ENCODE data around the gene LRRIQ3. TPM values are rescaled to one million over a fixed set of nuclear protein-coding genes. Genes with fewer than 3 reads are reported as not detected.

The LRRIQ3 gene
- total RNA-seq, 1 experiment from 2014 or later, result 0.26 TPM

- Histone ChIP-seq H3T11ph (ENCODE audit: low read length) (no peak overlapping the region), H2BK12ac (ENCODE audit: insufficient read length, low read depth, low read length) (no peak overlapping the region), H2BK20ac (ENCODE audit: low read depth, low read length, poor library complexity, severe bottlenecking) (no peak overlapping the region), H3K4me1 (ENCODE audit: insufficient read depth, low read length) (no peaks in the 10 kb centered on the region), H3K4ac (ENCODE audit: low read depth, low read length) (no peak overlapping the region), H3K9ac (ENCODE audit: extremely low read depth, insufficient read length, low read length) (no peak overlapping the region), H4K91ac (ENCODE audit: insufficient read length, low read depth, low read length) (no peak overlapping the region), H3K18ac (ENCODE audit: insufficient read length, low read depth, low read length) (no peak overlapping the region), H2BK5ac (ENCODE audit: insufficient read length, low read length) (no peak overlapping the region), H2BK15ac (ENCODE audit: low read depth, low read length) (no peak overlapping the region), H2BK120ac (ENCODE audit: low read depth, low read length, poor library complexity, severe bottlenecking) (no peak overlapping the region), H3K56ac (ENCODE audit: insufficient read length, low read depth, low read length) (no peak overlapping the region), H3K23ac (ENCODE audit: insufficient read length, low read depth, low read length) (no peak overlapping the region), H3K27me3 (ENCODE audit: insufficient read depth, low read length) (no peaks in the 10 kb centered on the region), H3K9me3 (ENCODE audit: control insufficient read depth, low read depth, low read length) (no peaks in the 10 kb centered on the region), H3K14ac (ENCODE audit: insufficient read depth, low read length) (no peak overlapping the region), H4K8ac (replicated peaks; ENCODE audit: insufficient read length, low read depth, low read length) (no peak overlapping the region), H3K79me2 (ENCODE audit: insufficient read depth, low read length) (no peaks in the 10 kb centered on the region), H3K23me2 (ENCODE audit: insufficient read length, low read depth, low read length, poor library complexity, severe bottlenecking) (no peaks in the 10 kb centered on the region), H4K20me1 (ENCODE audit: control insufficient read depth, insufficient read depth, insufficient read length) (no peaks in the 10 kb centered on the region), H3K4me2 (ENCODE audit: insufficient read depth, insufficient read length, low read length) (no peak overlapping the region), H4K5ac (ENCODE audit: insufficient read length, low read depth, low read length) (no peak overlapping the region), H3K79me1 (ENCODE audit: insufficient read depth, low read depth, low read length, poor library complexity, severe bottlenecking) (no peaks in the 10 kb centered on the region), H2AK5ac (ENCODE audit: insufficient read length, low read length) (no peak overlapping the region), H3K27ac (ENCODE audit: insufficient read length, low read depth, low read length) (no peak overlapping the region), H2AFZ (ENCODE audit: low read length) (no peak overlapping the region)
- no peak overlapping the region for H3K4me3 Mint-ChIP-seq
- H3K27me3 Mint-ChIP-seq (ENCODE audit: low read depth), result peaks cover 3% of the 10 kb centered on the region; the same call in 1 of the 2 replicates
- TF ChIP-seq, protein P1, sequence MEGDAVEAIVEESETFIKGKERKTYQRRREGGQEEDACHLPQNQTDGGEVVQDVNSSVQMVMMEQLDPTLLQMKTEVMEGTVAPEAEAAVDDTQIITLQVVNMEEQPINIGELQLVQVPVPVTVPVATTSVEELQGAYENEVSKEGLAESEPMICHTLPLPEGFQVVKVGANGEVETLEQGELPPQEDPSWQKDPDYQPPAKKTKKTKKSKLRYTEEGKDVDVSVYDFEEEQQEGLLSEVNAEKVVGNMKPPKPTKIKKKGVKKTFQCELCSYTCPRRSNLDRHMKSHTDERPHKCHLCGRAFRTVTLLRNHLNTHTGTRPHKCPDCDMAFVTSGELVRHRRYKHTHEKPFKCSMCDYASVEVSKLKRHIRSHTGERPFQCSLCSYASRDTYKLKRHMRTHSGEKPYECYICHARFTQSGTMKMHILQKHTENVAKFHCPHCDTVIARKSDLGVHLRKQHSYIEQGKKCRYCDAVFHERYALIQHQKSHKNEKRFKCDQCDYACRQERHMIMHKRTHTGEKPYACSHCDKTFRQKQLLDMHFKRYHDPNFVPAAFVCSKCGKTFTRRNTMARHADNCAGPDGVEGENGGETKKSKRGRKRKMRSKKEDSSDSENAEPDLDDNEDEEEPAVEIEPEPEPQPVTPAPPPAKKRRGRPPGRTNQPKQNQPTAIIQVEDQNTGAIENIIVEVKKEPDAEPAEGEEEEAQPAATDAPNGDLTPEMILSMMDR (conservative IDR thresholded peaks at IDR 0.05), result no peak
- H3K27ac Mint-ChIP-seq, result no peak overlapping the region
- no peaks in the 10 kb centered on the region for H3K9me3 Mint-ChIP-seq
- H3K4me1 Mint-ChIP-seq, result no peaks in the 10 kb centered on the region
- no peak for DNase-seq
- H3K36me3 Mint-ChIP-seq (ENCODE audit: insufficient read depth in 1 of 3, low read depth in 3 of 3), result no peaks in the 10 kb centered on the region
Observed at GRCh38 chr1:74161497-74161896, 36.5 kb downstream of the LRRIQ3 start.

Measured in H9 (cell line).